CD8-positive, alpha-beta memory T cell (primary cell): ENCODE measurements around the gene CAB39L. TPM values are rescaled to one million over a fixed set of nuclear protein-coding genes. Genes with fewer than 3 reads are reported as not detected.
A peak's percentile ranks its signal among the peaks of the same experiment; 100 is the strongest.

Source experiments
- CTCF ChIA-PET: fragments of 350-600 bp; sonication (Branson Sonifier 250); formaldehyde crosslinking; loops from one replicate; lab custom pipeline; 2021; ENCODE audit warnings: antibody characterized with exemption; lab: Charles Lee
- POLR2A ChIA-PET: fragments of 350-600 bp; sonication (Branson Sonifier 250); formaldehyde crosslinking; loops from one replicate; lab custom pipeline; 2021; ENCODE audit warnings: antibody characterized with exemption; lab: Charles Lee
- DNase-seq, 5 donors: peaks; one replicate each; pipeline versions ENCODE4 v3.0.0 to v3.0.0-alpha.2; 2020 to 2022; ENCODE audit warnings: mixed read lengths in 1 of 5
- H3K27ac ChIP-seq: one replicate; pipeline ENCODE4 v1.7.0; 2013; ENCODE audit warnings: low read depth, mild to moderate bottlenecking, low read length, moderate library complexity
- H3K27me3 ChIP-seq: 2 replicates; pipeline ENCODE4 v1.7.0; 2013; ENCODE audit warnings: low read length, mild to moderate bottlenecking; ENCODE audit not compliant: insufficient read depth, poor library complexity, severe bottlenecking
- H3K36me3 ChIP-seq: 2 replicates; pipeline ENCODE4 v1.7.0; 2013; ENCODE audit warnings: mild to moderate bottlenecking, low read length, moderate library complexity; ENCODE audit not compliant: insufficient read depth
- H3K4me1 ChIP-seq: 2 replicates; pipeline ENCODE4 v1.7.0; 2013; ENCODE audit warnings: mild to moderate bottlenecking, low read length, moderate library complexity; ENCODE audit not compliant: insufficient read depth
- H3K4me3 ChIP-seq: 2 replicates; pipeline ENCODE4 v1.7.0; 2013; ENCODE audit warnings: mild to moderate bottlenecking, low read length
- H3K9me3 ChIP-seq: 2 replicates; pipeline ENCODE4 v1.7.0; 2013; ENCODE audit warnings: mild to moderate bottlenecking, low read length
- H3K27ac Mint-ChIP-seq, 8 donors: one replicate each; pipeline ENCODE4 v1.8.0; 2020 to 2021; ENCODE audit warnings: mixed read lengths in 8 of 8, mild to moderate bottlenecking in 6 of 8, inconsistent platforms in 3 of 8, moderate library complexity in 3 of 8
- H3K27me3 Mint-ChIP-seq, 2 donors: one replicate each; pipeline ENCODE4 v1.8.0; 2020 to 2021; ENCODE audit warnings: mixed read lengths in 2 of 2, mild to moderate bottlenecking in 1 of 2, moderate library complexity in 1 of 2
- H3K36me3 Mint-ChIP-seq, 3 donors: one replicate each; pipeline ENCODE4 v1.8.0; 2020 to 2021; ENCODE audit warnings: mixed read lengths in 3 of 3, inconsistent platforms in 1 of 3, mild to moderate bottlenecking in 1 of 3
- H3K4me1 Mint-ChIP-seq, 3 donors: one replicate each; pipeline ENCODE4 v1.8.0; 2020 to 2021; ENCODE audit warnings: mixed read lengths in 3 of 3, inconsistent platforms in 1 of 3, mild to moderate bottlenecking in 1 of 3
- H3K4me3 Mint-ChIP-seq, 7 donors: one replicate each; pipeline ENCODE4 v1.8.0; 2020 to 2021; ENCODE audit warnings: mixed read lengths in 7 of 7, mild to moderate bottlenecking in 6 of 7, moderate library complexity in 4 of 7, inconsistent platforms in 2 of 7
- H3K9me3 Mint-ChIP-seq, 5 donors: one replicate each; pipeline ENCODE4 v1.8.0; 2020 to 2022; ENCODE audit warnings: mixed read lengths in 5 of 5, mild to moderate bottlenecking in 3 of 5, moderate library complexity in 2 of 5, inconsistent platforms in 1 of 5
- polyA plus RNA-seq: library from polyadenylated mRNA; unstranded; fragments of 300-500 nt; fragmentation: Illumina TruSeq; gene quantifications from one replicate; pipeline ENCODE4 v1.2.3, GENCODE V29; 2021
- total RNA-seq, 2 experiments: library from RNA; stranded (reverse); gene quantifications; one replicate each; pipeline ENCODE4 v1.2.3, GENCODE V29; 2021

Gene CAB39L
- total and polyA plus RNA-seq, 3 experiments from 2014 or later: 4.7 to 7.4 (median 5.8) TPM

DNA sequence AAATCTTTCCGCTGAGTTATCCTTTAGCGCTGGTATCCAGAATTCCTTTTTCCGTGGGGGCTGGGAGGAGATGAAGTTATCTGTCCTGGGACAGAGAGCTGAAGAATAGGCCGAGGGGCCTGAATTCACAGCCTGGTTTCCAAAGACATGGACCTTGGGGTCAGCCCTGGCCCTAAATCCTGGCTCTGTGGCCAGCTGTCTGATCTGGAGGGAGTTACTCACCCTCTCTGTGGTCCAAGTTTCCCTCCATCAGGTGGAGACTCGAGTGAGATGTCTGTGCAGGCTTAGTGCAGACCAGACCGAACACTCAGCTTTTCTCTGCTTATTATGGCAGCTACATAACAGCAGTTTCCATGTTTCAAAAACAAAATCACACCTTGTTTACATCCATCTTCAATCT, 136.5 kb downstream of the CAB39L start:
- POLR2A ChIA-PET: no interaction called here
- Mint-ChIP-seq H3K36me3 (peaks cover 0 to 16% (median 13%) of the 10 kb centered on the region in 3 donors), H3K27ac (no peak overlapping the region), H3K4me1 (no peaks in the 10 kb centered on the region), H3K9me3 (no peaks in the 10 kb centered on the region), H3K4me3 (no peak overlapping the region), H3K27me3 (no peaks in the 10 kb centered on the region)
- DNase-seq: no peak
- no peak overlapping the region for H3K27ac ChIP-seq
- H3K4me1 ChIP-seq: no peaks in the 10 kb centered on the region
- CTCF ChIA-PET: interaction anchor here (0.6 kb wide), 1 partner anchor 299 kb away, joined by 3 read pairs; no protein-coding TSS in a partner anchor
- H3K9me3 ChIP-seq: no peaks in the 10 kb centered on the region
- H3K27me3 ChIP-seq: no peaks in the 10 kb centered on the region
- H3K36me3 ChIP-seq: no peaks in the 10 kb centered on the region
- H3K4me3 ChIP-seq: no peak overlapping the region

GRCh38 chr13:49305792-49306425, 138.0 kb downstream of the CAB39L start:
- H3K36me3 ChIP-seq: no peaks in the 10 kb centered on the region
- peaks cover 0 to 15% (median 9%) of the 10 kb centered on the region in 3 donors for H3K36me3 Mint-ChIP-seq
- H3K27me3 ChIP-seq: no peaks in the 10 kb centered on the region
- H3K4me3 ChIP-seq: no peak overlapping the region
- H3K4me3 Mint-ChIP-seq: no peak overlapping the region
- peaks cover 4 to 12% (median 6%) of the 10 kb centered on the region in 3 donors for H3K4me1 Mint-ChIP-seq
- POLR2A ChIA-PET: no interaction called here
- peaks cover 6% of the 10 kb centered on the region for H3K4me1 ChIP-seq
- CTCF ChIA-PET: no interaction called here
- H3K9me3 Mint-ChIP-seq: no peaks in the 10 kb centered on the region
- no peaks in the 10 kb centered on the region for H3K27me3 Mint-ChIP-seq
- no peak for DNase-seq
- H3K27ac ChIP-seq: no peak overlapping the region
- no peaks in the 10 kb centered on the region for H3K9me3 ChIP-seq
- no peak overlapping the region for H3K27ac Mint-ChIP-seq

DNA sequence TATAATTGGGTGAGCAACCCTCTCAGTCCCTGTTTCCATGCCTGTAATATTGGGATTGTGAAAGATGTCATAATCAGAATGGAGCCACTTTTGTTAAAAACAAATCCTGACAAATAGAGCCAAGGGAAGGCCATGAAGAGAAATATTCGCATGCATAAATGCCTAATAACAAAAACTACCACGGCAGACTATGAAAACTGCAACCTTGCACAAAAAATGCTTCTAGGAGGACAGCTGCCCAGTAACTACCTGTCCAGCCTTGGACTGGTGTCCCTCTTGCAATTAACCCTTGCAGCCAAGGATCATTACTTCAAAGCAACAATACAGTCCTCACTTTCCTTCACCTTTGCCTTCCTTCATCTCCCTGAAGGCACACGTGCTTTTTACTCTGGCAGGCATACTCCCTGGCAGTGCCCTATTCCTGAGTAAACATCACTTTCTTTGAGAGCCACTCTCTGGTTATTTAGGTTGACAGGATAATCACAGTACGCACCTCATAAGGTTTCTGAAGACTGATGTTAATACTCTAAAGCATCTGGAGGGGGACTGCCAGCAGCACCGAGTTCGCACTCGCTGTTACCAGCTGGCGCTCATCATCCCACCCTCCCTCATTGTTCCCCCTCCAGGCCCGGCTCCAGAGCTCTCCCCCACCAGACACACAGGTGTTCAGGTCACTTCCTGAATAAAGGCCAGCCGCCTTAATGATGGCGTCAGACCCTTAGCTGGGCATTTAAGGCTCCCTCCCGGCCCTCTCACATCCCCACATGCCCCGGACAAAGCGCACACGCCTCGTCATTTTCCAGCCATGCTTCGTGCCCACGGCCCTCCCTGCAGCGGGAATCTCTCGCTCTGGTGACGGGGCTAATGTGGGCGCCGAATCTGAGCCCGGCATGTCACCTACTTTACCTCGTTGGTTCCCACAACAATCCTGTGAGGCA, 138.8 kb downstream of the CAB39L start:
- no peak for DNase-seq
- Histone ChIP-seq H3K27ac (no peak overlapping the region), H3K36me3 (no peaks in the 10 kb centered on the region), H3K4me1 (peaks cover 6% of the 10 kb centered on the region), H3K27me3 (no peaks in the 10 kb centered on the region), H3K4me3 (no peak overlapping the region), H3K9me3 (no peaks in the 10 kb centered on the region)
- no peaks in the 10 kb centered on the region for H3K9me3 Mint-ChIP-seq
- H3K27ac Mint-ChIP-seq: peak overlapping the region in 1 of 8 donors; percentile 63
- no peaks in the 10 kb centered on the region for H3K27me3 Mint-ChIP-seq
- POLR2A ChIA-PET: no interaction called here
- peaks cover 4 to 12% (median 6%) of the 10 kb centered on the region in 3 donors for H3K4me1 Mint-ChIP-seq
- H3K4me3 Mint-ChIP-seq: no peak overlapping the region
- peaks cover 0 to 10% (median 5%) of the 10 kb centered on the region in 3 donors for H3K36me3 Mint-ChIP-seq
- CTCF ChIA-PET: interaction anchor here (1.2 kb wide), 1 partner anchor 302 kb away, joined by 3 read pairs; no protein-coding TSS in a partner anchor

DNA sequence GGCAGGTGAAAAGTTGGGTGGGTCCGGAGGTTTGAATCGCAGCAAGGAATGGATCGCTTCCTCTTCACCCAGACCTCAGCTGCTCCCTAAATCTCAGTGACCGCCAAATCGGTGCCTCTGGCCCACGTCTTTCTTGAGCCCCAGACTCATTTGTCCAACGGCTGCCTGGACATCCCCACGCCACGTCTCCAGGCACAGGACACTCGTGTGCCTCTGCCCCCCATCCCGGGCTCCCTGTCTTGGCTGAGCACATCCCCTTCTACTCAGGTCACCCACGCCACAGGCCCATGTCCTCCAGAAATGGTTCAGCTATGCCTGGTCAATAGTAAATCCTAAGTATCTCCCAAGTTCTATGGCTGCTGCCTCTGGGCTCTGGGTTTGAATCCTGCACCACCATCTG, 139.5 kb downstream of the CAB39L start:
- Mint-ChIP-seq H3K4me3 (no peak overlapping the region), H3K9me3 (no peaks in the 10 kb centered on the region), H3K36me3 (peaks cover 0 to 4% (median 2%) of the 10 kb centered on the region in 3 donors), H3K27me3 (no peaks in the 10 kb centered on the region), H3K4me1 (peaks cover 4 to 12% (median 6%) of the 10 kb centered on the region in 3 donors), H3K27ac (peak overlapping the region in 2 of 8 donors; percentile 63 to 69)
- H3K4me1 ChIP-seq: peaks cover 6% of the 10 kb centered on the region
- no peaks in the 10 kb centered on the region for H3K36me3 ChIP-seq
- no peak for DNase-seq
- H3K4me3 ChIP-seq: no peak overlapping the region
- no peaks in the 10 kb centered on the region for H3K9me3 ChIP-seq
- H3K27me3 ChIP-seq: no peaks in the 10 kb centered on the region
- no peak overlapping the region for H3K27ac ChIP-seq
- ChIA-PET POLR2A (no interaction called here), CTCF (interaction anchor here (1.2 to 6.1 kb wide), 2 partner anchors 301 to 302 kb away, joined by 3 to 67 read pairs; no protein-coding TSS in a partner anchor)

- Mint-ChIP-seq H3K4me1 (peaks cover 4 to 12% (median 6%) of the 10 kb centered on the region in 3 donors), H3K4me3 (no peak overlapping the region), H3K9me3 (no peaks in the 10 kb centered on the region), H3K27me3 (no peaks in the 10 kb centered on the region), H3K36me3 (peaks cover 0 to 2% (median 0%) of the 10 kb centered on the region in 3 donors), H3K27ac (peak overlapping the region in 1 of 8 donors; percentile 66)
- no peaks in the 10 kb centered on the region for H3K9me3 ChIP-seq
- ChIA-PET POLR2A (no interaction called here), CTCF (interaction anchor here (6.1 kb wide), 1 partner anchor 302 kb away, joined by 67 read pairs; no protein-coding TSS in a partner anchor)
- H3K4me1 ChIP-seq: peaks cover 6% of the 10 kb centered on the region
- no peaks in the 10 kb centered on the region for H3K27me3 ChIP-seq
- no peak overlapping the region for H3K27ac ChIP-seq
- no peak overlapping the region for H3K4me3 ChIP-seq
- no peaks in the 10 kb centered on the region for H3K36me3 ChIP-seq
- no peak for DNase-seq
Measured at GRCh38 chr13:49303533-49304252, 140.2 kb downstream of the CAB39L start.

- ChIA-PET CTCF (interaction anchor here (6.1 kb wide), 1 partner anchor 303 kb away, joined by 67 read pairs; no protein-coding TSS in a partner anchor), POLR2A (no interaction called here)
- Mint-ChIP-seq H3K27me3 (no peaks in the 10 kb centered on the region), H3K4me1 (peaks cover 4 to 12% (median 6%) of the 10 kb centered on the region in 3 donors), H3K4me3 (no peak overlapping the region), H3K36me3 (peaks cover 0 to 2% (median 0%) of the 10 kb centered on the region in 3 donors), H3K9me3 (no peaks in the 10 kb centered on the region), H3K27ac (peak overlapping the region in 4 of 8 donors; percentile 32 to 93 (median 48))
- H3K27ac ChIP-seq: no peak overlapping the region
- H3K4me3 ChIP-seq: no peak overlapping the region
- no peaks in the 10 kb centered on the region for H3K27me3 ChIP-seq
- no peak for DNase-seq
- peaks cover 6% of the 10 kb centered on the region for H3K4me1 ChIP-seq
- H3K9me3 ChIP-seq: no peaks in the 10 kb centered on the region
- no peaks in the 10 kb centered on the region for H3K36me3 ChIP-seq
Measured at GRCh38 chr13:49302817-49303216, 141.0 kb downstream of the CAB39L start.

- POLR2A ChIA-PET: no interaction called here
- no peaks in the 10 kb centered on the region for H3K9me3 Mint-ChIP-seq
- H3K36me3 ChIP-seq: no peaks in the 10 kb centered on the region
- H3K27ac ChIP-seq: no peak overlapping the region
- peak overlapping the region in 3 of 8 donors; percentile 42 to 93 (median 50) for H3K27ac Mint-ChIP-seq
- peaks cover 0 to 2% (median 0%) of the 10 kb centered on the region in 3 donors for H3K36me3 Mint-ChIP-seq
- peaks cover 4 to 12% (median 6%) of the 10 kb centered on the region in 3 donors for H3K4me1 Mint-ChIP-seq
- peak overlapping the region in 4 of 7 donors; percentile 13 to 49 (median 34) for H3K4me3 Mint-ChIP-seq
- H3K27me3 Mint-ChIP-seq: no peaks in the 10 kb centered on the region
- H3K4me3 ChIP-seq: no peak overlapping the region
- H3K27me3 ChIP-seq: no peaks in the 10 kb centered on the region
- H3K9me3 ChIP-seq: no peaks in the 10 kb centered on the region
- H3K4me1 ChIP-seq: peaks cover 6% of the 10 kb centered on the region
- CTCF ChIA-PET: interaction anchor here (1.8 to 6.1 kb wide), 2 partner anchors 283 to 304 kb away, joined by 4 to 67 read pairs; partner anchors contain the start of gene RCBTB1
- no peak for DNase-seq
Measured at GRCh38 chr13:49302222-49302621, 141.6 kb downstream of the CAB39L start.
